Stimulated activated CD4-positive, alpha-beta T cell treated with anti-CD3 and anti-CD28 coated beads, Interleukin-4, amount 100 ng/mL, for 4 hours (primary cell): ENCODE data around the gene MSI2.

Source experiments
- DNase-seq, 2 experiments: peaks; one replicate each; pipeline ENCODE4 v3.0.0-alpha.2; 2020

The MSI2 gene

GRCh38 chr17:57466017-57466471 lies 209.7 kb downstream of the MSI2 start:
- no peak for DNase-seq

DNA sequence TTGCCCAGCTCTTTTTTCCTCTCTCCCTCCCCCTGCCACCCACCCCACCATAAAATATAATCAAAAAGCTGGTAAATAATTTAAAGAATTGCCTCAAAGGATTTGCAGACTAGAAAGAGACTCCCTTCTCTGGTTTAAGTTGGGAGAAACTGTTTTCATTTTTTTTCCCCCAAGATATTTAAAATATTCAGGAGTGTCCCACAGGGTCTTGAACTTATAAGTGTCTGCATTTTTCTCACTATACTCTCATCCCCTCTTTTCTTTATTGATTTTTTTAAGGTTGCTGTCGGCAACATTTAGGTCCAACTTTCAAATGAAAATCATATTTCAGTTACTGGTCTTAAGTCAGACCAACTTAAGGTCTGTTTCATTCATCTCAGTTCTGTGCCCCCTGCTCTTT lies 210.2 kb downstream of the MSI2 start:
- no peak for DNase-seq

GRCh38 chr17:57467226-57467625 lies 210.9 kb downstream of the MSI2 start:
- no peak for DNase-seq

GRCh38 chr17:57467801-57468200 lies 211.5 kb downstream of the MSI2 start:
- no peak for DNase-seq

DNA sequence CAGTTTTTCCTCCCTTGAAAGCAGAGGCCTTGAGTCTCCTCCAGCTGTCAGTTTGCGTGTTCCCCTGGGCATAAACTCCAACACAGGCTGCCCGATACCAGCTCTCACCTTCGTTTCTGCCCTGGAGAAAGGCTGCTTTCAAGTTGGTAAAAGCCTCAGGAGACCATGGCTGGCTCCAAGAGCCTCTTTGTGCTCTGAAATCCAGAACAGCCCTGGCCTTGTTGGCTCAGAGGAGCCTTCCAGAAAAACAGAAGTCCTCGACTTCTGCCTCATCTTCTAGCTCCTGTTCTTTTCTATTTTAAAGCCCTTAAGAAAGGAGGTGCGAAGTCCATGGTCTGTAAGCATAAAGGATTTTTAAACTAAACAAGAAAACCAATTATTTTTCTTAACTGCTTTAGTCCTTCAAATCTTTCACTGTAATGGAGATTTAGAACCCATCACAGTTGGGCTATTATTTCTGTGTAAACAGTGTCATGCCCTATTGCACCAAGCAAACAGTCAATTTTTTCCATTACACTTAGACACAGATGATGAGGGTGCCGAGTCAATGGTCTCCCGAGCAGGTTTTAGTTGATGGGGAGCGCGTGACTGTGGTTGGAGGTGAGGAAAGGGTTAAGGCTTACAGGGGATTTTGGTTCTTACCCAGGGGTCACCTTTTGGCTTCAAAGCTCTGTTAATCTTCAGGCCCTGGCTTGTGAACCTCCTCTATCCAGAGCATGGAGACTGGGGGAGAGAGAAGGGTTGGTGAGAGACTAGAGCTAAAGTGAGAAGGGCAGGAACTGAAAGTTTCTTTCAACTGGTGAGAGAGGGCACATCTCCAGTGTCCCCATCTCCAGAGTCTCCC lies 212.8 kb downstream of the MSI2 start:
- no peak for DNase-seq

- DNase-seq = no peak
These were observed 214.6 kb downstream of the MSI2 start for GRCh38 chr17:57470906-57471305.

- DNase-seq = no peak
These were observed 215.6 kb downstream of the MSI2 start for GRCh38 chr17:57471868-57472368.

DNA sequence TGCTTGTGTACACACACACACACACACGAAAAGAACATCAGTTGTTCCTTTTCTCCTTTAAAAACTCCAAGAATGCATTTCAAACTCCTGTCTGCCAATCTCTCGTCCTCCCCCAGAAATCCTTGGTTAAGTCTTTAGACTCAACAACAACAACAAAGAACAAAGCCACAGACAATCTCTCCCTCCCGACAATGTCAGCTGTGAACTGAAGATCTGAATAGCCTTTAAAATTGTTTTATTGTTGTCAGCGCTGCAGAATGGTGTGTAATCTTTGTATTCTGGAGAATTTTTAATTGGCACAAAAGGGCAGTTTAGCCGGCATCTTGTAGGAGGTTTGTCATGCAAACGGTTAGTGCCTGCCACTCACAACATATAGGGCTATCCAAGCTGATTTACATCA lies 219.5 kb downstream of the MSI2 start:
- no peak for DNase-seq

- no peak for DNase-seq
These were observed 221.4 kb downstream of the MSI2 start for GRCh38 chr17:57477522-57478362.

- no peak for DNase-seq
These were observed 222.3 kb downstream of the MSI2 start for GRCh38 chr17:57478478-57479250.

- no peak for DNase-seq
These were observed 224.3 kb downstream of the MSI2 start for GRCh38 chr17:57480438-57481196.

GRCh38 chr17:57481910-57482391 lies 225.6 kb downstream of the MSI2 start:
- DNase-seq = no peak

GRCh38 chr17:57482657-57483056 lies 226.3 kb downstream of the MSI2 start:
- DNase-seq = no peak

GRCh38 chr17:57484081-57484666 lies 227.9 kb downstream of the MSI2 start:
- DNase-seq = no peak

DNA sequence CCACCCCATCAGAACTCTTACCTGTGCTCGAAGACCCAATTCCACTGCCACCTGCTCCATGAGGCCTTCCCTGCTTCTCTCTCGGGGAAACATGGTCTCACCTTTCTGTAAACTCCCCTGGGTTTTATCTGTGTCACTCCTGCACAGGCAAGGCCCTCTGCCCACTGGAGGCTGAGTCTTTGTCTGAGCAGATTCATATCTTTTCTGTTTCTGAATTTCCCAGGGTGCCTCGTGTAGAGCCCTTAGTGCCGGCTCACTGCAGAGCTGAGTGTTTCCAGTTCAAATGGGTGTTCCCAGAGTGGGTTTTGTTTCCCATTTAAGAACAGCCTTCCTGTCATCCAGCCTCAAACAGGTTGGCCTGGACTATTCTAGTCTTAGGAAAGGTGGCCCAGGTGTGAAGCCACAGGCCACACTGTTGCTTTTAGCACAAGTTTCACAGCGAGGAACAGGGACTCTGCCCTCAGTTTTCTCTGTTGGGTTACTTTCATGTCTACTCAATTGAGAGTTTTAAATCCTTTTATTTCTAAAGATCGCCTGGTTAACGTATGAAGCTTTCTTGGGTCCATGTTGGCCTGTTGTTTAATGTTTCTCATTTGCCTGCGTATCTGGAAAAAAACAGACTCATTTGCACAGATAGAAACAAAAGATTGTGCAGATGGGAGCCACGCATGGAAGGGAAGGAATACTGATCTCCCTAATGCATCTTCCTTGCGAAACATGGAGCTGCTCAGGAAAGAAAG lies 228.7 kb downstream of the MSI2 start:
- DNase-seq = no peak

DNA sequence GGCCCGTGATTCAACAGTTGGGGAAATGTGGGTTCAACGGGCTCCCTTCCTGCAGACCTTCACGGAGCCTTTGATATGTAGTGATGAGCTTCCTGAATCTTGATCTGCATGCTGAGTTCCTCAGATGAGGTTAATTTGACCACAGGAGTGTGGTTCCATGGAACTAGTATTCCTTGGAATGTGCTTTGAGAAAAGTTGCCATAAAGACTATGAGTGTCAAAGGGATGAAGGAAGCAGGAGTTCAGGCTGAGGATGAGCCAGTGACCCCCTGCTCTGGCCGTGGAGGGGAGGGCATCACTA lies 229.2 kb downstream of the MSI2 start:
- no peak for DNase-seq

- DNase-seq = no peak
These were observed 229.9 kb downstream of the MSI2 start for GRCh38 chr17:57485916-57486881.

DNA sequence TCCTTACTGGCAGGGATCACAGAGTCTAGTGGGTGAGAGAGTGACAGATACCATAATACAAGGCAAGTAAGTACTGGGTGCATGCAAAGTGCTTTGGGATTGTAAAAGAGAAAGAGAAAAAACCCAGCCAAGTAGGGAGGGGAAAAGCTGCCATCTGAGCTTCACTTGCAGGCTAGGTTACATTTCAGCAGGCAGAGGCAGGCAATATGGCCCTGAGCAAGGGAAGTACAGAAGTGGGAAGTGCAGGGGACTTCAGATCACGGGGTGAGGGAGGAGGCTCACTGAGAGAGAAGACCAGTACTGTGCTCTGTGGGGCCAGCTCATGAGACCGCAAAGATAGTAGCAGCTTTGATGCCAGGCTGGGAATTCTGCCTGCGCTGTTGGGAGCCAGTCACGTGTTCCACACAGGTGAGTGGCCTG lies 230.6 kb downstream of the MSI2 start:
- no peak for DNase-seq

GRCh38 chr17:57487573-57487972 lies 231.2 kb downstream of the MSI2 start:
- DNase-seq = no peak

- DNase-seq = no peak
These were observed 232.5 kb downstream of the MSI2 start for GRCh38 chr17:57488856-57489255.
